Lower leg skin (tissue), 3 donors: Measurements from ENCODE around the gene FARP1.

Experiments used
- POLR2A ChIP-seq, 2 donors: fragments of 450-650 bp; IDR thresholded peaks; one replicate each; pipeline ENCODE4 v1.6.1; 2016 to 2017; ENCODE audit warnings: antibody characterized with exemption in 2 of 2, mild to moderate bottlenecking in 1 of 2, moderate library complexity in 1 of 2
- TF ChIP-seq, protein P1 (sequence below), 3 donors: fragments of 450-650 bp; IDR thresholded peaks; one replicate each; pipeline ENCODE4 v1.5.1; 2016; ENCODE audit warnings: antibody characterized with exemption in 3 of 3, mild to moderate bottlenecking in 3 of 3, moderate library complexity in 2 of 3

DNA sequence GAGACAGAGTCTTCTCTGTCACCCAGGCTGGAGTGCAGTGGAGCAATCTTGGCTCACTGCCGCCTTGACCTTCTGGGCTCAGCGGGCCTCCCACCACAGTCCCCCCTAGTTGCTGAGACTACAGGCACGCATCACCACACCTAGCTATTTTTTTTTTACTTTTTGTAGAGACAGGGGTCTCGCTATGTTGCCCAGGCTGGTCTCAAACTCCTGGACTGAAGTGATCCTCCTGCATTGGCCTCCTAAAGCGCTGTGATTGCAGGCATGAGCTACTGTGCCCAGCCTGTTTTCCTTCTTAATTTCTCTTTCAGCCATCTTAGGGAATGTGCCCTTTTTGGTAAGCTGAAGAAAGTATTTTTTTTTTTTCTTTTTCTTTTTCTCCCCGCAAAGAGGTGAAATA lies 76.8 kb downstream of the FARP1 start:
- TF ChIP-seq, protein P1, sequence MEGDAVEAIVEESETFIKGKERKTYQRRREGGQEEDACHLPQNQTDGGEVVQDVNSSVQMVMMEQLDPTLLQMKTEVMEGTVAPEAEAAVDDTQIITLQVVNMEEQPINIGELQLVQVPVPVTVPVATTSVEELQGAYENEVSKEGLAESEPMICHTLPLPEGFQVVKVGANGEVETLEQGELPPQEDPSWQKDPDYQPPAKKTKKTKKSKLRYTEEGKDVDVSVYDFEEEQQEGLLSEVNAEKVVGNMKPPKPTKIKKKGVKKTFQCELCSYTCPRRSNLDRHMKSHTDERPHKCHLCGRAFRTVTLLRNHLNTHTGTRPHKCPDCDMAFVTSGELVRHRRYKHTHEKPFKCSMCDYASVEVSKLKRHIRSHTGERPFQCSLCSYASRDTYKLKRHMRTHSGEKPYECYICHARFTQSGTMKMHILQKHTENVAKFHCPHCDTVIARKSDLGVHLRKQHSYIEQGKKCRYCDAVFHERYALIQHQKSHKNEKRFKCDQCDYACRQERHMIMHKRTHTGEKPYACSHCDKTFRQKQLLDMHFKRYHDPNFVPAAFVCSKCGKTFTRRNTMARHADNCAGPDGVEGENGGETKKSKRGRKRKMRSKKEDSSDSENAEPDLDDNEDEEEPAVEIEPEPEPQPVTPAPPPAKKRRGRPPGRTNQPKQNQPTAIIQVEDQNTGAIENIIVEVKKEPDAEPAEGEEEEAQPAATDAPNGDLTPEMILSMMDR (IDR thresholded peaks at IDR 0.05): no peak
- no peak for TF ChIP-seq POLR2A (IDR thresholded peaks at IDR 0.05)
